Hepatocyte (in vitro differentiated cells): ENCODE results near the gene HPCAL1.

Experiments
- CTCF ChIP-seq: fragments of 200-600 bp; sonication (generic); IDR thresholded peaks from 2 replicates; pipeline ENCODE4 v1.5.1; 2016; ENCODE audit warnings: antibody characterized with exemption, mild to moderate bottlenecking; ENCODE audit not compliant: poor library complexity
- EZH2phosphoT487 ChIP-seq: fragments of 200-600 bp; sonication (generic); IDR thresholded peaks from one replicate; pipeline ENCODE4 v1.6.1; 2018; ENCODE audit warnings: antibody characterized with exemption, mild to moderate bottlenecking, low read depth, moderate library complexity; ENCODE audit not compliant: unreplicated experiment, severe bottlenecking

GRCh38 chr2:10266133-10266620, 36.5 kb upstream of the HPCAL1 start:
- TF ChIP-seq CTCF (no peak), EZH2phosphoT487 (no peak)
